Astrocyte (in vitro differentiated cells and primary cell): ENCODE results near the gene CAND1. TPM values are rescaled to one million over a fixed set of nuclear protein-coding genes. Genes with fewer than 3 reads are reported as not detected.

Experiments
- DNase-seq: peaks from one replicate; pipeline ENCODE4 v3.0.0-alpha.2; 2010; ENCODE audit warnings: low read depth
- FAIRE-seq: peaks from 2 replicates; lab custom pipeline; 2011; peaks lifted over from hg19 to GRCh38; lab: Jason Lieb, UNC
- H2AFZ ChIP-seq: 2 replicates; pipeline ENCODE4 v1.6.0; 2012; ENCODE audit warnings: low read depth, low read length, inconsistent platforms
- H3K27ac ChIP-seq: 2 replicates; pipeline ENCODE4 v1.5.1; 2011; ENCODE audit warnings: low read depth, low read length, inconsistent platforms
- H3K27me3 ChIP-seq: 2 replicates; pipeline ENCODE4 v1.6.0; 2011; ENCODE audit warnings: low read length, inconsistent platforms; ENCODE audit not compliant: insufficient read depth
- H3K36me3 ChIP-seq: 2 replicates; pipeline ENCODE4 v1.5.1; 2011; ENCODE audit warnings: low read length, inconsistent platforms; ENCODE audit not compliant: insufficient read depth
- H3K4me1 ChIP-seq: 2 replicates; pipeline ENCODE4 v1.5.1; 2011; ENCODE audit warnings: low read length, inconsistent platforms; ENCODE audit not compliant: insufficient read depth
- H3K4me2 ChIP-seq: 2 replicates; pipeline ENCODE4 v1.6.0; 2012; ENCODE audit warnings: low read length, inconsistent platforms
- H3K4me3 ChIP-seq: 2 replicates; pipeline ENCODE4 v1.5.1; 2011; ENCODE audit warnings: low read depth, mild to moderate bottlenecking, low read length, inconsistent platforms; ENCODE audit not compliant: insufficient read depth
- H3K79me2 ChIP-seq: 2 replicates; pipeline ENCODE4 v1.6.0; 2012; ENCODE audit warnings: mild to moderate bottlenecking, low read length, inconsistent platforms; ENCODE audit not compliant: insufficient read depth
- H3K9ac ChIP-seq: 2 replicates; pipeline ENCODE4 v1.6.0; 2012; ENCODE audit warnings: mild to moderate bottlenecking, low read length, inconsistent platforms
- H3K9me3 ChIP-seq: 2 replicates; pipeline ENCODE4 v1.5.1; 2012; ENCODE audit warnings: low read depth, mild to moderate bottlenecking, low read length, inconsistent platforms; ENCODE audit not compliant: insufficient read depth
- H4K20me1 ChIP-seq: 2 replicates; pipeline ENCODE4 v1.6.0; 2012; ENCODE audit warnings: low read length, inconsistent platforms; ENCODE audit not compliant: insufficient read depth
- H3K27ac Mint-ChIP-seq: one replicate; pipeline ENCODE4 v1.8.0; 2021; ENCODE audit warnings: mild to moderate bottlenecking, mixed read lengths; ENCODE audit not compliant: unreplicated experiment
- H3K27me3 Mint-ChIP-seq: one replicate; pipeline ENCODE4 v1.8.0; 2021; ENCODE audit warnings: low read depth, mixed read lengths; ENCODE audit not compliant: unreplicated experiment
- H3K36me3 Mint-ChIP-seq: one replicate; pipeline ENCODE4 v1.8.0; 2021; ENCODE audit warnings: low read depth, mixed read lengths; ENCODE audit not compliant: unreplicated experiment
- H3K4me1 Mint-ChIP-seq: one replicate; pipeline ENCODE4 v1.8.0; 2021; ENCODE audit warnings: low read depth, mixed read lengths; ENCODE audit not compliant: unreplicated experiment
- H3K4me3 Mint-ChIP-seq: one replicate; pipeline ENCODE4 v1.8.0; 2021; ENCODE audit warnings: mild to moderate bottlenecking, moderate library complexity, mixed read lengths; ENCODE audit not compliant: unreplicated experiment
- H3K9me3 Mint-ChIP-seq: one replicate; pipeline ENCODE4 v1.8.0; 2021; ENCODE audit warnings: mild to moderate bottlenecking, mixed read lengths; ENCODE audit not compliant: unreplicated experiment
- EZH2 ChIP-seq: IDR thresholded peaks from 2 replicates; pipeline ENCODE4 v1.6.1; 2012; ENCODE audit warnings: mild to moderate bottlenecking, low read length, inconsistent platforms; ENCODE audit not compliant: insufficient read depth
- total RNA-seq: library from RNA; stranded (reverse); gene quantifications from 2 replicates; pipeline ENCODE4 v1.2.1, GENCODE V29; 2021
- TF ChIP-seq, protein P1 (sequence below): IDR thresholded peaks from 2 replicates; pipeline ENCODE4 v1.5.1; 2011; ENCODE audit warnings: low read depth, mild to moderate bottlenecking, inconsistent platforms, low read length, moderate library complexity; ENCODE audit not compliant: insufficient read depth

Gene CAND1
- total RNA-seq, 1 donor from 2014 or later: 176 TPM

- TF ChIP-seq, protein P1, sequence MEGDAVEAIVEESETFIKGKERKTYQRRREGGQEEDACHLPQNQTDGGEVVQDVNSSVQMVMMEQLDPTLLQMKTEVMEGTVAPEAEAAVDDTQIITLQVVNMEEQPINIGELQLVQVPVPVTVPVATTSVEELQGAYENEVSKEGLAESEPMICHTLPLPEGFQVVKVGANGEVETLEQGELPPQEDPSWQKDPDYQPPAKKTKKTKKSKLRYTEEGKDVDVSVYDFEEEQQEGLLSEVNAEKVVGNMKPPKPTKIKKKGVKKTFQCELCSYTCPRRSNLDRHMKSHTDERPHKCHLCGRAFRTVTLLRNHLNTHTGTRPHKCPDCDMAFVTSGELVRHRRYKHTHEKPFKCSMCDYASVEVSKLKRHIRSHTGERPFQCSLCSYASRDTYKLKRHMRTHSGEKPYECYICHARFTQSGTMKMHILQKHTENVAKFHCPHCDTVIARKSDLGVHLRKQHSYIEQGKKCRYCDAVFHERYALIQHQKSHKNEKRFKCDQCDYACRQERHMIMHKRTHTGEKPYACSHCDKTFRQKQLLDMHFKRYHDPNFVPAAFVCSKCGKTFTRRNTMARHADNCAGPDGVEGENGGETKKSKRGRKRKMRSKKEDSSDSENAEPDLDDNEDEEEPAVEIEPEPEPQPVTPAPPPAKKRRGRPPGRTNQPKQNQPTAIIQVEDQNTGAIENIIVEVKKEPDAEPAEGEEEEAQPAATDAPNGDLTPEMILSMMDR: no peak
- no peak for TF ChIP-seq EZH2
- Histone ChIP-seq H3K4me1 (no peaks in the 10 kb centered on the region), H3K4me2 (no peak overlapping the region), H4K20me1 (peaks cover 29% of the 10 kb centered on the region), H2AFZ (no peak overlapping the region), H3K79me2 (peaks cover 23% of the 10 kb centered on the region), H3K9me3 (no peaks in the 10 kb centered on the region), H3K9ac (no peak overlapping the region), H3K36me3 (peaks cover 30% of the 10 kb centered on the region), H3K27me3 (no peaks in the 10 kb centered on the region), H3K27ac (no peak overlapping the region), H3K4me3 (no peak overlapping the region)
- Mint-ChIP-seq H3K36me3 (peaks cover 10% of the 10 kb centered on the region), H3K4me3 (no peak overlapping the region), H3K4me1 (peaks cover 4% of the 10 kb centered on the region), H3K9me3 (no peaks in the 10 kb centered on the region), H3K27me3 (no peaks in the 10 kb centered on the region), H3K27ac (no peak overlapping the region)
- DNase-seq (no peak), FAIRE-seq (no peak)
Measured at GRCh38 chr12:67299526-67299925, 30.4 kb downstream of the CAND1 start.

- H3K4me2 ChIP-seq: no peak overlapping the region
- no peaks in the 10 kb centered on the region for H3K4me1 ChIP-seq
- H4K20me1 ChIP-seq: peaks cover 26% of the 10 kb centered on the region
- TF ChIP-seq, protein P1: no peak
- no peak for TF ChIP-seq EZH2
- peaks cover 32% of the 10 kb centered on the region for H3K36me3 ChIP-seq
- no peak overlapping the region for H3K4me3 ChIP-seq
- Mint-ChIP-seq H3K9me3 (no peaks in the 10 kb centered on the region), H3K27me3 (no peaks in the 10 kb centered on the region), H3K36me3 (peaks cover 10% of the 10 kb centered on the region), H3K27ac (no peak overlapping the region), H3K4me3 (no peak overlapping the region), H3K4me1 (peaks cover 4% of the 10 kb centered on the region)
- no peak overlapping the region for H2AFZ ChIP-seq
- no peak overlapping the region for H3K9ac ChIP-seq
- H3K79me2 ChIP-seq: peaks cover 19% of the 10 kb centered on the region
- no peak for FAIRE-seq
- no peaks in the 10 kb centered on the region for H3K9me3 ChIP-seq
- no peaks in the 10 kb centered on the region for H3K27me3 ChIP-seq
- DNase-seq: peak; percentile 16
- H3K27ac ChIP-seq: no peak overlapping the region
Measured at GRCh38 chr12:67299926-67300325, 30.8 kb downstream of the CAND1 start.

DNA sequence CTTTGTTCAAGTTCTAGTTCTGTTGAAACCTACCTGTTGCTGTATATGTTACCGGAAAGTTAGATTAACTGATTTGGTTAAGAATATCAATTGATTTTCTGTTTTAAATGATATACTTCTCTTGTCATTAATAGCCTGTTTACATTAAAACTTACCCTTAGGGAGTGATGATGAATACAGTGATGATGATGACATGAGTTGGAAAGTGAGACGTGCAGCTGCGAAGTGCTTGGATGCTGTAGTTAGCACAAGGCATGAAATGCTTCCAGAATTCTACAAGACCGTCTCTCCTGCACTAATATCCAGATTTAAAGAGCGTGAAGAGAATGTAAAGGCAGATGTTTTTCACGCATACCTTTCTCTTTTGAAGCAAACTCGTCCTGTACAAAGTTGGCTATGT, 33.0 kb downstream of the CAND1 start:
- Mint-ChIP-seq H3K4me3 (no peak overlapping the region), H3K36me3 (peaks cover 10% of the 10 kb centered on the region), H3K4me1 (peaks cover 4% of the 10 kb centered on the region), H3K9me3 (no peaks in the 10 kb centered on the region), H3K27ac (no peak overlapping the region), H3K27me3 (no peaks in the 10 kb centered on the region)
- FAIRE-seq (no peak), DNase-seq (no peak)
- Histone ChIP-seq H3K36me3 (peaks cover 53% of the 10 kb centered on the region), H3K27ac (no peak overlapping the region), H3K4me2 (no peak overlapping the region), H3K79me2 (peaks cover 9% of the 10 kb centered on the region), H3K4me1 (no peaks in the 10 kb centered on the region), H3K27me3 (no peaks in the 10 kb centered on the region), H3K4me3 (no peak overlapping the region), H4K20me1 (peaks cover 24% of the 10 kb centered on the region), H3K9me3 (no peaks in the 10 kb centered on the region), H2AFZ (no peak overlapping the region), H3K9ac (no peak overlapping the region)
- TF ChIP-seq EZH2: no peak
- TF ChIP-seq, protein P1: no peak
